Right lobe of liver (tissue), 6 donors: ENCODE measurements around the gene URGCP. TPM values are rescaled to one million over a fixed set of nuclear protein-coding genes. Genes with fewer than 3 reads are reported as not detected.

Source experiments
- ATAC-seq, 4 donors: fragments of 200-7000 bp; cut with Tn5 transposase; one replicate each; pipeline ENCODE4 v1.9.1; 2020; ENCODE audit warnings: mild to moderate bottlenecking in 4 of 4, moderate library complexity in 4 of 4
- DNase-seq, 3 donors: peaks; one replicate each; pipeline ENCODE4 v3.0.0-alpha.2; 2020
- H3K27ac ChIP-seq, 3 donors: fragments of 200-600 bp; one replicate each; pipeline ENCODE4 v1.8.0; 2022
- H3K27me3 ChIP-seq, 2 donors: fragments of 200-600 bp; one replicate each; pipeline ENCODE4 v1.8.0; 2022
- H3K36me3 ChIP-seq, 4 donors: fragments of 200-600 bp; sonication (generic) in 1 of 4; one replicate each; pipeline versions ENCODE4 v1.5.1 to v1.8.0; 2017 to 2022; ENCODE audit warnings: control low read depth in 1 of 4
- H3K4me1 ChIP-seq, 4 donors: fragments of 200-600 bp; sonication (generic) in 1 of 4; one replicate each; pipeline versions ENCODE4 v1.5.1 to v1.8.0; 2017 to 2022; ENCODE audit warnings: control low read depth in 1 of 4
- H3K4me3 ChIP-seq, 3 donors: fragments of 200-600 bp; one replicate each; pipeline ENCODE4 v1.8.0; 2022
- H3K9me3 ChIP-seq, 4 donors: fragments of 200-600 bp; sonication (generic) in 1 of 4; one replicate each; pipeline versions ENCODE4 v1.5.1 to v1.8.0; 2017 to 2022; ENCODE audit warnings: control low read depth in 1 of 4
- CTCF ChIP-seq, 4 donors: fragments of 200-600 bp in 3 of 4; fragments of 450-650 bp in 1 of 4; IDR thresholded peaks; one replicate each; pipeline versions ENCODE4 v1.5.1 to v1.8.0; 2016 to 2022; ENCODE audit warnings: antibody characterized with exemption in 4 of 4, mild to moderate bottlenecking in 2 of 4
- POLR2A ChIP-seq: fragments of 450-650 bp; IDR thresholded peaks from one replicate; pipeline ENCODE4 v1.6.1; 2017; ENCODE audit warnings: antibody characterized with exemption, mild to moderate bottlenecking
- WGBS: methylation state at CpG from one replicate; pipeline ENCODE4 v1.1.6; 2018; ENCODE audit warnings: low coverage, low lambda C conversion rate; ENCODE audit not compliant: insufficient coverage; ENCODE audit errors: missing lambda C conversion rate; 5-methylcytosine and 5-hydroxymethylcytosine counted together
- intact Hi-C, 2 donors: fragments of 100-400 bp; cut with DNase I; formaldehyde crosslinking; loops; one replicate each; pipeline versions ENCODE4 v1.11.2 to v1.14.1; 2022
- total RNA-seq, 6 experiments: library from RNA; depleted of rRNA in 2 of 6; stranded (reverse); fragments of >200 nt in 2 of 6; fragmentation: NEBNext Ultra II Directional in 3 of 6; extraction: Animal tissue kit (Norgen Biotek cat#: 25700) in 3 of 6; gene quantifications; one replicate each; pipeline versions ENCODE4 v1.1.0 to v1.2.4, GENCODE V29; 2016 to 2023
- donor health status: DM: no; HTN: yes; CAD: no.
- donor health status: DM: no; HTN: no; CAD: no.
- donor health status: DM: no; HTN: no; CAD: no.
- donor health status: DM: no; HTN: yes; CAD: no.
- donor health status: DM: no; HTN: yes; CAD: no.

Gene URGCP
- total RNA-seq, 6 experiments from 2014 or later = 13.7 to 32.2 (median 25.2) TPM

- H3K9me3 ChIP-seq = no peaks in the 10 kb centered on the region
- no peak overlapping the region for H3K27ac ChIP-seq
- intact Hi-C loops = no loop called here
- DNase-seq (no peak), ATAC-seq (no peak)
- H3K4me3 ChIP-seq = no peak overlapping the region
- 93% methylated on average over 2 of the region's 4 CpGs for WGBS
- no peaks in the 10 kb centered on the region for H3K27me3 ChIP-seq
- peaks cover 0 to 45% (median 13%) of the 10 kb centered on the region in 4 donors for H3K36me3 ChIP-seq
- TF ChIP-seq POLR2A (no peak), CTCF (IDR thresholded peaks at IDR 0.05) (no peak)
- H3K4me1 ChIP-seq = peaks cover 0 to 8% (median 2%) of the 10 kb centered on the region in 4 donors
These were observed 22.2 kb downstream of the URGCP start for GRCh38 chr7:43884209-43884608.

- no peaks in the 10 kb centered on the region for H3K9me3 ChIP-seq
- no peak overlapping the region for H3K4me3 ChIP-seq
- H3K27ac ChIP-seq = no peak overlapping the region
- ATAC-seq (no peak), DNase-seq (no peak)
- intact Hi-C loops = no loop called here
- H3K4me1 ChIP-seq = peaks cover 0 to 20% (median 2%) of the 10 kb centered on the region in 4 donors
- WGBS = 81% methylated on average over 5 of the region's 5 CpGs
- TF ChIP-seq POLR2A (no peak), CTCF (IDR thresholded peaks at IDR 0.05) (no peak)
- H3K27me3 ChIP-seq = no peaks in the 10 kb centered on the region
- peaks cover 12 to 59% (median 35%) of the 10 kb centered on the region in 4 donors for H3K36me3 ChIP-seq
These were observed 25.8 kb downstream of the URGCP start for GRCh38 chr7:43880596-43880995.

- H3K27me3 ChIP-seq = no peaks in the 10 kb centered on the region
- DNase-seq = no peak
- no peak overlapping the region for H3K4me3 ChIP-seq
- intact Hi-C loops = no loop called here
- H3K27ac ChIP-seq = no peak overlapping the region
- no peak for TF ChIP-seq CTCF (IDR thresholded peaks at IDR 0.05)
- no peak for TF ChIP-seq POLR2A
- H3K36me3 ChIP-seq = peaks cover 12 to 53% (median 33%) of the 10 kb centered on the region in 4 donors
- H3K4me1 ChIP-seq = peaks cover 0 to 20% (median 2%) of the 10 kb centered on the region in 4 donors
- WGBS = 78% methylated on average over 2 of the region's 2 CpGs
- no peak for ATAC-seq
- no peaks in the 10 kb centered on the region for H3K9me3 ChIP-seq
These were observed 26.9 kb downstream of the URGCP start for GRCh38 chr7:43879477-43879876.

- H3K4me1 ChIP-seq = peaks cover 0 to 20% (median 2%) of the 10 kb centered on the region in 4 donors
- TF ChIP-seq CTCF (IDR thresholded peaks at IDR 0.05) (no peak), POLR2A (no peak)
- no peaks in the 10 kb centered on the region for H3K9me3 ChIP-seq
- H3K27ac ChIP-seq = no peak overlapping the region
- intact Hi-C loops = no loop called here
- ATAC-seq (peak in 3 of 4 donors; percentile 3 to 8 (median 4)), DNase-seq (no peak)
- H3K4me3 ChIP-seq = no peak overlapping the region
- no CpG with 5 or more reads among the region's 5 CpGs for WGBS
- H3K27me3 ChIP-seq = no peaks in the 10 kb centered on the region
- H3K36me3 ChIP-seq = peaks cover 12 to 46% (median 32%) of the 10 kb centered on the region in 4 donors
These were observed 27.5 kb downstream of the URGCP start for GRCh38 chr7:43878867-43879266.
